Cardiac muscle cell (in vitro differentiated cells and primary cell): ENCODE data around the gene WRNIP1. TPM values are rescaled to one million over a fixed set of nuclear protein-coding genes. Genes with fewer than 3 reads are reported as not detected.

ENCODE experiments used
- DNase-seq, 2 donors: peaks; one replicate each; pipeline versions ENCODE4 v3.0.0 to v3.0.0-alpha.2; 2010 to 2017; ENCODE audit warnings: low read depth in 1 of 2, low spot score in 1 of 2
- H3K27ac ChIP-seq: fragments of 200-600 bp; sonication (generic); 2 replicates; pipeline ENCODE4 v1.5.1; 2016
- H3K27me3 ChIP-seq: fragments of 200-600 bp; sonication (generic); 2 replicates; pipeline ENCODE4 v1.6.0; 2016; ENCODE audit warnings: control low read depth
- H3K36me3 ChIP-seq: fragments of 200-600 bp; sonication (generic); 2 replicates; pipeline ENCODE4 v1.5.1; 2016; ENCODE audit warnings: control low read depth
- H3K4me1 ChIP-seq: fragments of 200-600 bp; sonication (generic); 2 replicates; pipeline ENCODE4 v1.8.1; 2017; ENCODE audit warnings: low read depth, mild to moderate bottlenecking, mixed run types
- H3K4me3 ChIP-seq: fragments of 200-600 bp; sonication (generic); 2 replicates; pipeline ENCODE4 v1.5.1; 2016; ENCODE audit warnings: mild to moderate bottlenecking
- H3K9me3 ChIP-seq: fragments of 200-600 bp; sonication (generic); 2 replicates; pipeline ENCODE4 v1.5.1; 2017; ENCODE audit warnings: low read depth, mild to moderate bottlenecking, control low read depth
- polyA plus RNA-seq: library from polyadenylated mRNA; unstranded; fragments of >200 nt; fragmentation: Nextera tagmentation; extraction: Ambion mirVana; gene quantifications from 2 replicates; pipeline ENCODE4 v1.2.1, GENCODE V29; 2016
- total RNA-seq: library from RNA; depleted of rRNA; stranded (reverse); fragments of >200 nt; gene quantifications from 2 replicates; pipeline ENCODE4 v1.2.3, GENCODE V29; 2016
- TF ChIP-seq, protein P1 (sequence below): IDR thresholded peaks from 2 replicates; pipeline ENCODE4 v1.5.1; 2012; ENCODE audit warnings: low read depth, mild to moderate bottlenecking, low read length

Gene WRNIP1
- total and polyA plus RNA-seq, 2 experiments from 2014 or later, result 59.2 to 89.9 TPM

DNA sequence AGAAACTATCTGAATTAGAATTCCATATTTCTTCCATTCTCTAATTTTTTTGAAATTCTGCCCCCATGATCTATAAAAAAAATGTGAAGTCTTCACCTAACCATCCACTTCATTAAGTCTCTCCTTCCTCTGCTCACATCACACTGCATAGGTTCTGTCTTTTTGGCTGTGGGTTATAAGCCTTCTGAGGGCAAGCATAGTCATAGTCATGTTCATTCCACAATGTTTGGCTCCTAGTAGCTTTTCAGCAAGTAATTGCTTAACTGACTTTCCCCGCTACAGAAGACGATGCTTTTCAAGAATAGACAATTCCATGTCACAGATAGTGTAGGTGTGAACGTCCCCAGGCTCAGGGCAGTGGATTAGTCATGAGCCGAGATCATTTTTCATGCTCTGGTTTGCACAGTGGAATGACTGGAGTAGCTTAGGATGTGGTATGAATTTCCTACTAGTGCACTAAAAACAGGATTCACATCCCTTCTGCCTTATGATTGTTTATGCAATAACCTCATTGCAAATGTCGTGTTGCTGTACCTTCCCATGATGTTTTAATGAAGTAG is 29.1 kb downstream of the WRNIP1 start:
- Histone ChIP-seq H3K4me1 (peaks cover 37% of the 10 kb centered on the region), H3K4me3 (no peak overlapping the region), H3K27me3 (no peaks in the 10 kb centered on the region), H3K36me3 (no peaks in the 10 kb centered on the region), H3K9me3 (no peaks in the 10 kb centered on the region), H3K27ac (peak overlapping the region; percentile 90)
- DNase-seq, result no peak
- TF ChIP-seq, protein P1, sequence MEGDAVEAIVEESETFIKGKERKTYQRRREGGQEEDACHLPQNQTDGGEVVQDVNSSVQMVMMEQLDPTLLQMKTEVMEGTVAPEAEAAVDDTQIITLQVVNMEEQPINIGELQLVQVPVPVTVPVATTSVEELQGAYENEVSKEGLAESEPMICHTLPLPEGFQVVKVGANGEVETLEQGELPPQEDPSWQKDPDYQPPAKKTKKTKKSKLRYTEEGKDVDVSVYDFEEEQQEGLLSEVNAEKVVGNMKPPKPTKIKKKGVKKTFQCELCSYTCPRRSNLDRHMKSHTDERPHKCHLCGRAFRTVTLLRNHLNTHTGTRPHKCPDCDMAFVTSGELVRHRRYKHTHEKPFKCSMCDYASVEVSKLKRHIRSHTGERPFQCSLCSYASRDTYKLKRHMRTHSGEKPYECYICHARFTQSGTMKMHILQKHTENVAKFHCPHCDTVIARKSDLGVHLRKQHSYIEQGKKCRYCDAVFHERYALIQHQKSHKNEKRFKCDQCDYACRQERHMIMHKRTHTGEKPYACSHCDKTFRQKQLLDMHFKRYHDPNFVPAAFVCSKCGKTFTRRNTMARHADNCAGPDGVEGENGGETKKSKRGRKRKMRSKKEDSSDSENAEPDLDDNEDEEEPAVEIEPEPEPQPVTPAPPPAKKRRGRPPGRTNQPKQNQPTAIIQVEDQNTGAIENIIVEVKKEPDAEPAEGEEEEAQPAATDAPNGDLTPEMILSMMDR, result no peak

DNA sequence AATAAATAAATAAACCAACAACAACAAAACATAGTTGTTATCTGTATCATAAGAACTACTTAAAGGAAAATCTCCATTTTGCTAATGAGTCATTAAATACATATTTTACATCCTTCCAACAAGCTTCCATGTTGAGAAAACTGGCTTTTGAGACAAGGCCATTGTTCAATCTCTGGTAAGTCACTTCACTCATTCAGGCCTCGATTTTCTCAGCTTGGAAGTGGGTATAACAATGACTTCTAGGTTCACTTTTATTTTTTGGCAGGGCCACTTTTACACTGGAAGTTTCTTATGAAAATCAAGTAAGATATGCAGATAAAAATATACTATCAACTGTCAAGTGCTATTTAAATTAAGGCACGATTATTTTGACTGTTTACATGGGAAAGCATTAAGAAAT is 30.0 kb downstream of the WRNIP1 start:
- Histone ChIP-seq H3K4me3 (no peak overlapping the region), H3K27ac (no peak overlapping the region), H3K27me3 (no peaks in the 10 kb centered on the region), H3K4me1 (peaks cover 43% of the 10 kb centered on the region), H3K9me3 (no peaks in the 10 kb centered on the region), H3K36me3 (no peaks in the 10 kb centered on the region)
- TF ChIP-seq, protein P1, result no peak
- DNase-seq, result no peak

DNA sequence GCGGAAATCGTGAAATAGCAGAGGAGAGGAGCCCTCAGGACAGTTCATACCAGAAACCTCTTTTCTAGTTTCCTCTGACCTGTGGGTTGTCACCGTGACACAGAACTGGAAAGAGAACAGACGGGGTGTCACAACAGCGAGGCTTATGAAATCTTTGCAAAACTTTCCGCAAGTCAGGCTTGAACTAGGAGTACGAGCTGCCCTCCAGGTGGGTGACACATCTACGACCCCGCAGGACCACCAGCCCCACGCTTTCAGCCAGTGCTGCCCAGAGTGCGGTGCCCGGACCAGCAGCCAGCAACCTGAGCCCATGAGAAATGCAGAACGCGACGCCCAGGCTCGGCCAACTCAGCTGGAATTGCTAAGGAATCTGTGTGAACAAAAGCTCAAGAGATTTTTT is 30.8 kb downstream of the WRNIP1 start:
- no peak for DNase-seq
- Histone ChIP-seq H3K27me3 (no peaks in the 10 kb centered on the region), H3K9me3 (no peaks in the 10 kb centered on the region), H3K4me3 (no peak overlapping the region), H3K27ac (peak overlapping the region; percentile 7), H3K4me1 (peaks cover 44% of the 10 kb centered on the region), H3K36me3 (no peaks in the 10 kb centered on the region)
- TF ChIP-seq, protein P1, result no peak

DNA sequence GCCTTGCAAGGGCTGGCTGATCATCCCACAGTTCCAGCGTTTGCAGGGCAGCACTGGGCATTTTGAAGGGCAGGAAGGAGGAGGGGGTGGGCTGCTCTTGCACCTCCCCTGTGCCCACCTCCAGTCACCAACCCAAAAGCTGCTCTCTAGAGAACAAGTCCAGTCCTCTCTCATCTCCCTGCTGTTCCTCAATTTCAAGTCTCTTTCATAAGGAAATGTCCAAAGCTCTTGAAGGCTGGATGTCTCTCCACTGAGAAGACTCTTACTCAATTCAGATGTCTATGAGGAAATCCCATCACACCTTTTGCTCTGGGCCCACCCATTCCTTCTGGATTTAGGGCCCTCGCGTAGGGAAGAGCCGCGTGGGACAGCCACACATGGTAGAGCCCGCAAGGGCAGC is 31.7 kb downstream of the WRNIP1 start:
- Histone ChIP-seq H3K4me1 (peaks cover 39% of the 10 kb centered on the region), H3K9me3 (no peaks in the 10 kb centered on the region), H3K27me3 (no peaks in the 10 kb centered on the region), H3K36me3 (no peaks in the 10 kb centered on the region), H3K27ac (no peak overlapping the region), H3K4me3 (no peak overlapping the region)
- TF ChIP-seq, protein P1, result no peak
- no peak for DNase-seq

DNA sequence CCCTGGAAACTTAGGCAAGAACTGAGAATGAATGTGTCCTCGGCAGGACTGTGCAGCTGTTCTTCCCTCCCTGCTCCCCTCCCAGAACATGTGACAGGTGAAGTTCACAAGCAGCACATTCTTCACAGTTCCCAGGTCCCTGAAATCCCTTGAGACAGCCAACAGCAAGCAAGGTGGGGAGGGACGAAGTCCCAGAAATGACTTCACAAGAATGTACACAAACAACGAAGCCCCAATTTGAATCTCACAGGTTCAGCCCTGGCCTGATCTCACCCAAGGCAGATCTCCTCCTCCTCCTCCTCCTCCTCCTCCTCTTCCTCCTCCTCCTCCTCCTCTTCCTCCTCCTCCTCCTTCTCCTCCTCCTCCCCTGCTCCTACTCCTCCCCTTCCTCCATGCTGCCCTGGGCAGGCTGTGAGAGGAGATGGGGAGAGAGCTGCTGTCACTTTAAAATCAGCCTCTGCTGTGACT is 32.4 kb downstream of the WRNIP1 start:
- H3K27me3 ChIP-seq, result no peaks in the 10 kb centered on the region
- TF ChIP-seq, protein P1, result no peak
- peaks cover 39% of the 10 kb centered on the region for H3K4me1 ChIP-seq
- no peak overlapping the region for H3K27ac ChIP-seq
- H3K9me3 ChIP-seq, result no peaks in the 10 kb centered on the region
- H3K4me3 ChIP-seq, result no peak overlapping the region
- no peak for DNase-seq
- H3K36me3 ChIP-seq, result no peaks in the 10 kb centered on the region
